ENCODE results near the gene MDM1.

MDM1 gene, protein sequence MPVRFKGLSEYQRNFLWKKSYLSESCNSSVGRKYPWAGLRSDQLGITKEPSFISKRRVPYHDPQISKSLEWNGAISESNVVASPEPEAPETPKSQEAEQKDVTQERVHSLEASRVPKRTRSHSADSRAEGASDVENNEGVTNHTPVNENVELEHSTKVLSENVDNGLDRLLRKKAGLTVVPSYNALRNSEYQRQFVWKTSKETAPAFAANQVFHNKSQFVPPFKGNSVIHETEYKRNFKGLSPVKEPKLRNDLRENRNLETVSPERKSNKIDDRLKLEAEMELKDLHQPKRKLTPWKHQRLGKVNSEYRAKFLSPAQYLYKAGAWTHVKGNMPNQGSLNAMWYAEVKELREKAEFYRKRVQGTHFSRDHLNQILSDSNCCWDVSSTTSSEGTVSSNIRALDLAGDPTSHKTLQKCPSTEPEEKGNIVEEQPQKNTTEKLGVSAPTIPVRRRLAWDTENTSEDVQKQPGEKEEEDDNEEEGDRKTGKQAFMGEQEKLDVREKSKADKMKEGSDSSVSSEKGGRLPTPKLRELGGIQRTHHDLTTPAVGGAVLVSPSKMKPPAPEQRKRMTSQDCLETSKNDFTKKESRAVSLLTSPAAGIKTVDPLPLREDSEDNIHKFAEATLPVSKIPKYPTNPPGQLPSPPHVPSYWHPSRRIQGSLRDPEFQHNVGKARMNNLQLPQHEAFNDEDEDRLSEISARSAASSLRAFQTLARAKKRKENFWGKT

GRCh38 chr12:68331869-68332727 lies at the start of gene MDM1:
MDM1 (minus strand) TSS chr12:68332362; CDS start chr12:68332245, 117 bp downstream.
- ATAC-seq: peak; percentile 97
- Mint-ChIP-seq H3K36me3 (peaks cover 5% of the 10 kb centered on the region), H3K27ac (peak within 1 kb of the TSS; percentile 77), H3K4me3 (peak within 1 kb of the TSS; percentile 82), H3K4me1 (peaks cover 33% of the 10 kb centered on the region), H3K9me3 (no peaks in the 10 kb centered on the region)
- peak; percentile 86 to 97 for DNase-seq (ENCODE audit: low spot score in 2 of 2)

GRCh38 chr12:68381476-68382219 lies 49.5 kb upstream of the MDM1 start:
- Mint-ChIP-seq H3K4me3 (no peak overlapping the region), H3K9me3 (no peaks in the 10 kb centered on the region), H3K27ac (peak overlapping the region; percentile 46), H3K36me3 (no peaks in the 10 kb centered on the region), H3K4me1 (peaks cover 46% of the 10 kb centered on the region)
- no peak for ATAC-seq
- DNase-seq (ENCODE audit: low spot score in 2 of 2): no peak

- peaks cover 55% of the 10 kb centered on the region for H3K4me1 Mint-ChIP-seq
- H3K36me3 Mint-ChIP-seq: peaks cover 2% of the 10 kb centered on the region
- ATAC-seq (no peak), DNase-seq (ENCODE audit: low spot score in 2 of 2) (no peak)
- no peak overlapping the region for H3K4me3 Mint-ChIP-seq
- H3K27ac Mint-ChIP-seq: no peak overlapping the region
- H3K9me3 Mint-ChIP-seq: no peaks in the 10 kb centered on the region
Observed at GRCh38 chr12:68378872-68379606, 46.9 kb upstream of the MDM1 start.

GRCh38 chr12:68377881-68378280 lies 45.7 kb upstream of the MDM1 start:
- Mint-ChIP-seq H3K27ac (peak overlapping the region; percentile 27), H3K36me3 (peaks cover 10% of the 10 kb centered on the region), H3K4me3 (no peak overlapping the region), H3K4me1 (peaks cover 58% of the 10 kb centered on the region), H3K9me3 (no peaks in the 10 kb centered on the region)
- ATAC-seq (no peak), DNase-seq (ENCODE audit: low spot score in 2 of 2) (no peak)

GRCh38 chr12:68376901-68377300 lies 44.7 kb upstream of the MDM1 start:
- ATAC-seq (no peak), DNase-seq (ENCODE audit: low spot score in 2 of 2) (no peak)
- Mint-ChIP-seq H3K4me3 (no peak overlapping the region), H3K27ac (peak overlapping the region; percentile 27), H3K4me1 (peaks cover 63% of the 10 kb centered on the region), H3K9me3 (no peaks in the 10 kb centered on the region), H3K36me3 (peaks cover 10% of the 10 kb centered on the region)

DNA sequence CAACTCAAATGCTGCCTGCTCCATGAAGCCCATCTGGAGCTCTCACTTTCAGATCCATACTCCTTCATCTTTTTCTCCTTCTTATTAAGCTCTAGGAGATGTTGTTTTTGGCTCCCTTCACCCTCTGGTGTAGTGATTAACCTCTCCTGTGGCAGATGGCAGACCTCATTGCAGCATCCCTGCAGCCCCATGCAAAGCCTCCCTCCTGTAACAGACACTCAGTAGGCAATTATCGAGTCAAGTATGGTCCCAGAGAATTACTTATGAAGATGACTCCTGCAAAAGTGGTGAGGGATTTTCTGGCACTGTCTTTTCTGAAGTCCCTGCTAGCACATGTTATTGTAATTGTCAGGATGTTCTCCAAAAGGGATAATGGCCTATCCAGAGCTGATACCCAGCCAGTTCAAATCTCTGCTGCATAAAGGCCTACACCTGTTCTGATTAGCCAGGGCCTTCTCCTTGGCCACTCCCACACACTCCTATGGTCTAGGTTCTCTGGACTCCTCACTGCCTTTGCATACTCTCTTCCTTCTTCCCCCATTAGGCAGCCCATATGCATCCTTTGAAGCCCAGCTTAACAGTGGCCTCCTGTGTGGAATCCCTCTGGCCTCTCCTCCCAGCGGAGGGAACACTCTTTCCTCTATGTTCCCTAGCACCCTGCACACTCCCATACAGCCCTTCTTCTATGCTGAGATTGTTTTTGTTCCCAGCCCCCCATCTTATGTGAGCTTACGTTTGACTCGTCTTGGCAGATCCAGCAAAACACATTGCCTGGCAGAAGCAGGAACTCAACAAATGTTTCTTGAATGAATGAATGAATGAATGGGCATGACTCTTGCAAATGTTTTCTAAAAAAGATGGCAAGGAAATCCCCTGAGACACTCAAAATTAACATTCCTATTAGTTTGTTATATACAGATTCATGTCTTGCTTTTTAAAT lies 43.9 kb upstream of the MDM1 start:
- DNase-seq (ENCODE audit: low spot score in 2 of 2) (no peak), ATAC-seq (no peak)
- H3K9me3 Mint-ChIP-seq: no peaks in the 10 kb centered on the region
- peaks cover 10% of the 10 kb centered on the region for H3K36me3 Mint-ChIP-seq
- peaks cover 62% of the 10 kb centered on the region for H3K4me1 Mint-ChIP-seq
- H3K27ac Mint-ChIP-seq: peak overlapping the region; percentile 96
- peak overlapping the region; percentile 37 for H3K4me3 Mint-ChIP-seq

DNA sequence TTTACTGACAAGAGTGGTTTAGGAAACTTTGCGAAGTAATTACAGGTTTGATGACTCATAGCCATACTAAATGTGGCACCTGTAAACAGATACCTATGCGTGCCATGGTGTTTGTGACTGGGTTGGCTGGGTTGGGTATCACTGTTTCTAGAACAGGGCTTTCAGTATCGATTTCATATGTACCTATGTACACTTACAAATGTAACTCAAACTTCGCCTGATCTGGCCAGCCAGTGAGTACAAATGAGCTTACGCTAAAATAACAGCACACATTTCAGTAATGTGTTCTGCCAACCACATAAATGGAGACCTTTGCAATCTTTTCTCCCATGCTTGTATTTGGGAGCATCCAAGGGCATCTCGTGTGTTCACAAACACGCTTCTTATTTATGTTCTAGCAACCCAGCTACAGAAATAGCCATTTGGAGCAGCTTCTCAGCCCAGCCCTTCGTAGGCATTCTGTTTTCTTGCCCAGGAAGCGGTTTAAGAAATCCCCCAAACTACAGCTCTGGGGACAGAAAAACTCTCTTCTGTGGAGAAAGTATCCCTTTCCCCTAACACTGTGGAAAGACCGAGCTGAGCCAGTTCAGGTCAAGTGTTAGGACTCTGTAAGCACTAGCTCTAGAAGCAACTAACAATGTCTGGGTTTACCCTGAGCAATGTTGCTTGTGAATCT lies 42.3 kb upstream of the MDM1 start:
- Mint-ChIP-seq H3K9me3 (no peaks in the 10 kb centered on the region), H3K4me3 (peak overlapping the region; percentile 37), H3K36me3 (peaks cover 10% of the 10 kb centered on the region), H3K27ac (peak overlapping the region; percentile 96), H3K4me1 (peaks cover 70% of the 10 kb centered on the region)
- peak; percentile 96 for ATAC-seq
- peak; percentile 24 to 80 for DNase-seq (ENCODE audit: low spot score in 2 of 2)

- Mint-ChIP-seq H3K27ac (peak overlapping the region; percentile 27), H3K4me1 (peaks cover 84% of the 10 kb centered on the region)
Observed at GRCh38 chr12:68370667-68371066, 38.5 kb upstream of the MDM1 start.

GRCh38 chr12:68370006-68370590 lies 37.9 kb upstream of the MDM1 start:
- peaks cover 5% of the 10 kb centered on the region for H3K9me3 Mint-ChIP-seq
- peaks cover 15% of the 10 kb centered on the region for H3K36me3 Mint-ChIP-seq
- ATAC-seq: no peak
- no peak overlapping the region for H3K4me3 Mint-ChIP-seq
- peaks cover 79% of the 10 kb centered on the region for H3K4me1 Mint-ChIP-seq
- DNase-seq (ENCODE audit: low spot score in 2 of 2): no peak
- peak overlapping the region; percentile 27 for H3K27ac Mint-ChIP-seq

More at GRCh38 chr12:68370667-68371066, 38.5 kb upstream of the MDM1 start:
- ATAC-seq (no peak), DNase-seq (ENCODE audit: low spot score in 2 of 2) (no peak)
- peaks cover 5% of the 10 kb centered on the region for H3K9me3 Mint-ChIP-seq
- H3K4me3 Mint-ChIP-seq: no peak overlapping the region
- peaks cover 10% of the 10 kb centered on the region for H3K36me3 Mint-ChIP-seq

- peaks cover 9% of the 10 kb centered on the region for H3K36me3 Mint-ChIP-seq
- H3K27ac Mint-ChIP-seq: peak overlapping the region; percentile 91
- ATAC-seq (no peak), DNase-seq (ENCODE audit: low spot score in 2 of 2) (no peak)
- H3K9me3 Mint-ChIP-seq: peaks cover 5% of the 10 kb centered on the region
- H3K4me3 Mint-ChIP-seq: no peak overlapping the region
- peaks cover 80% of the 10 kb centered on the region for H3K4me1 Mint-ChIP-seq
Observed at GRCh38 chr12:68368327-68368726, 36.2 kb upstream of the MDM1 start.

DNA sequence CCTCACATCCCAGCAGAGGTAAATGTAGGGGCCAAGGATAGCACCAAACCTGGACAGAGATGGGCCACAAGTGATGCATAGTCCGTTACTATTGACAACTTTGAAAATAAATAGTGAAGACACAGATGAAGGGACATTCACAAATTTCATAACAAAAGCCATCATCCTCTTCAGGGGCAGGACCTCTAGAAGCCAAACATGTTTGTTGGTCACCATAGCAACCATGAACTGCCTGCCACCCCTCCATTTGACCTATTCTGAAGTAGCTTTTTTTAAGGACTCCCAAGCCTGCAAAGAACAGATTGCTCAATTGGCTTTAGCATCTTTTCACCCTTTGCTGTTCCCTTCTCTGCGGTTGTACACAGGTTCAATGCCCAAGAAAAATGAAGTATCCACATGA lies 35.7 kb upstream of the MDM1 start:
- DNase-seq (ENCODE audit: low spot score in 2 of 2): no peak
- H3K27ac Mint-ChIP-seq: peak overlapping the region; percentile 91
- peaks cover 80% of the 10 kb centered on the region for H3K4me1 Mint-ChIP-seq
- H3K9me3 Mint-ChIP-seq: peaks cover 5% of the 10 kb centered on the region
- no peak overlapping the region for H3K4me3 Mint-ChIP-seq
- no peak for ATAC-seq
- H3K36me3 Mint-ChIP-seq: peaks cover 8% of the 10 kb centered on the region

DNA sequence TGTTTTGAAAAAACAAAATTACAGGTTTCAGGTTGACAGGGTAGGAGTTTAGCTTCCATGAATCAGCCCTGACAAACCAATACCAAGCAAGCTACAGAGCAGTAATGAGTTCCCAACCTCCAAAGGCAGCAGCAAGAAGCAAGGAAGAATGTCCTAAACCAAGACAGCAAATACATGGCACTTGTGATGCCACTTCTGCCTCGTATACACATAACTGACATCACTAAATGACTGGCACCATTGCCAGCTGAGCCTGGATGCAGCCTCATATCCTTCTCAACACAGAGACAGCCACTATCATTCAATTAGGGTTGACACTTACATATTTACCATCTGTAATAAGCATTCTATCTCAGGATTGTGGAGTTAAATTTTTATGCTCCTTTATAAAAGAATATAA lies 35.0 kb upstream of the MDM1 start:
- Mint-ChIP-seq H3K4me1 (peaks cover 82% of the 10 kb centered on the region), H3K9me3 (peaks cover 5% of the 10 kb centered on the region), H3K36me3 (peaks cover 8% of the 10 kb centered on the region), H3K4me3 (peak overlapping the region; percentile 51), H3K27ac (peak overlapping the region; percentile 91)
- DNase-seq (ENCODE audit: low spot score in 2 of 2): no peak
- ATAC-seq: peak; percentile 19

Measured in stimulated activated effector memory CD8-positive, alpha-beta T cell treated with anti-CD3 and anti-CD28 coated beads, Interleukin-12 subunit alpha, Interleukin-12 subunit beta, amount 100 ng/mL, for 72 hours (primary cell).